22Rv1 (cell line): Measurements from ENCODE around the gene RASA3.

ENCODE experiments used
- CTCF ChIP-seq: fragments of 450-650 bp; IDR thresholded peaks from 2 replicates; pipeline ENCODE4 v1.5.1; 2017; ENCODE audit warnings: mild to moderate bottlenecking
- ZFX ChIP-seq: fragments of 450-650 bp; IDR thresholded peaks from 2 replicates; pipeline ENCODE4 v1.6.1; 2017; ENCODE audit warnings: antibody characterized with exemption, borderline replicate concordance

GRCh38 chr13:114179087-114179658, 46.8 kb upstream of the RASA3 start, which contains the start of gene CFAP97D2:
- TF ChIP-seq CTCF (no peak), ZFX (no peak)
